Germinal center (tissue), 1 donor: ENCODE data around the gene PID1.
"Not testable (repeated sequence)": the region's sequence is repeated elsewhere in the genome, so short reads cannot be mapped to it uniquely, and the experiment has no call there.

Experiments
- DNase-seq: peaks from one replicate; pipeline ENCODE4 v3.0.0; 2012; ENCODE audit warnings: mixed read lengths, low spot score

Gene PID1

DNA sequence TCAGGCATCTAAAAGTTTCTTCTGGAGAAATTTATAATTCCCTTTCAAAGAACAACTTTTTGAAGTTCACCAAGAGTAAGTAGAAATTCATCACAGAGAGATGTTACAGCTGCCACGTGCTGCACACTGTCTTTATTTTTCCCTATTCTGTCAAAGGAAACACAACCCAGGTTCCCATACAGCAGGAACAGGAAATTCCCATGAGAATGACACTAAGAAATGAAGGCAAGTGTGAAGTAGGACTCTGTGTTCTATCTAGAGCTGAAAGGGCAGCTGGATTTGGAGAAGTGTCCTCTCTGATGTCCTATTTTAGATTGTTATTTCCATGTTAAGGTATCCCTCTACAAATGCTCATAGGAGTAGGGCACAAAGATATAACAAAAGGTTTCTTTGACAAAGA is 58.8 kb downstream of the PID1 start:
- no peak for DNase-seq

DNA sequence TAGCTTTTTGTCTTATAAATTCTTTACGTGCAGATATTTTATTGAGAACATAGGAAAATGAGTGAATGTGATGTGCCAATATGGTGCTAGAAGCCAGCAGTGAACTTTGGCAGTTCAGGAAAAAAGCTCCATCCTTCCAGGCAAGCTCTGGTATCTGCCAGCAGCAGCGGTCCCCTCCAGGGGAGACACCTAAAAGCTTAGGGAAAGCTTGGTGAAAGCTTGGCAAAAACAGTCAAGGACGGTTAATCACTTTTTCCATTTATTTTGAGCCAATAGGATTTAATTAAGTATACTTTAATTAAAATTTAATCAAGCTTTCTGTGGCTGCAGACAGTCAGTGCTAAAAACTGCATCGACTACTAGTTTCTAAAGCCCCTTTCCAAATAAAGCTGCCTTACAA is 60.4 kb downstream of the PID1 start:
- no peak for DNase-seq

DNA sequence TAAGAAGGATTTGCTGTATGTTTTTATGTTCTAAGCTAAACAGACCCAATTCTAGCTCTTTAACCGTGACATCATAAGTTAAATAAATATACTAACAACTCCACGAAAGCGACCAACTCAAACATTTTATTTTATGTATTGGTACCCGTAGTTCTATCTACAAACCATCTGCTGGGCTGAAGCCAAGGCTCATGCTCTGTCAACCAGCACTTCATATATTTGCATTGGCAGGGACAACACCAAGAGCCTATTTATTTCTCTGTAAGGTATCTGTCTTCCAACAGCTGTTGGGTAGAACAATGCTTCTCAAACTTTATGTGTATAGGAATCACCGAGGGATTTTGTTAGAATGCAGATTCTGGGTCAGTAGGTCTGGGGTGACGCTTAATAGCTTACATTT is 64.5 kb downstream of the PID1 start:
- DNase-seq: no peak

DNA sequence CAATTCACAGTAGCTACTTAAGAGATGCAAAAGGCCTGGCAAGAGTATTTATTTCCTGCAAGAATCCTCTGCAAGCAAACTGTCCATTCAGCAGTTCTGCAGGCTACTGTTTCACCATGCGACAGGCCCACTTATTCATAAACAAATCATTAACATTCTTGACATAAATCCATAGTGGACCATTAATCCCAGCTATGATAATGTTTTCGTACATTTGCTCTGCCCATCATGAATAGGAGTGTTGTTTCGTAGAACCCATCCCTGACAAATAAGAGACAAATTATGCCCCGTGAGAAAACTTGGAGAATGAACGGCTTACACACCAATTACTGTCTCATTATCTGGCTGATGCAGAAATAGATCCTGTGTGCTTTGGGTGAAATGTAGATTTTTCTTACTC is 65.4 kb downstream of the PID1 start:
- DNase-seq: no peak

DNA sequence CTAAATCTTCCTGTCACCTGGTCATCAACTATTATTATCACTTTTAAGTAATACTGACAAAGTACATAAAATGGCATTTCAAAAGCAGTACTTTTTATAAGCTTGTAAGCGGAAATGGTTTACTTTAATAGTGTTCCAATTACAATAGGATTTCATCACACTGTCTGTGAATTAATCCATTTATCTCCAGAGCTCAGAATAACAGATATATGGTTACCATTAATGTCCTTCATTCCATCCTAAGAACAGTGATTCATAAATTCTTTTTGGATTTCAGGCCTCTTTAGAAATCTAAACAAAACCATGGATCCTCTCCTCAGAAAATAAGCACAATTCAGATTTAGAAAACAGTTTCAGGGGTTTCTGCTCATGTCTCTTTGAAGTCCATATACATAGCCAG is 68.4 kb downstream of the PID1 start:
- no peak for DNase-seq

DNA sequence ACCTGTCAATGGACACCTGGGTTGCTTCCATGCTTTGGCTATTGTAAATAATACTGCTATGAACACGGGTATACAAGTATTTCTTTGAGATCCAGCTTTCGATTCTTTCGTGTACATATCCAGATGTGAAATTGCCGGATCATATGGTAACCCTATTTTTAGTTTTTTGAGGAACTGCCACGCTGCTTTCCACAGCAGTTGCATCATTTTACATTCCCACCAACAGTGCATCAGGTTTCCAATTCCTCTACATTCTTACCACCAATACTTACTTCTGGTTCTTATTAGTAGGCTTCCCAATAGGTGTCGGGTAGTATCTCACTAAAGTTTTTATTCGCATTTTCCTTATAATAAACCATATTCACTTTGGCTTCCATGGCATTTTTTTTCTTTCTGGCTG is 69.6 kb downstream of the PID1 start:
- DNase-seq: no peak

DNA sequence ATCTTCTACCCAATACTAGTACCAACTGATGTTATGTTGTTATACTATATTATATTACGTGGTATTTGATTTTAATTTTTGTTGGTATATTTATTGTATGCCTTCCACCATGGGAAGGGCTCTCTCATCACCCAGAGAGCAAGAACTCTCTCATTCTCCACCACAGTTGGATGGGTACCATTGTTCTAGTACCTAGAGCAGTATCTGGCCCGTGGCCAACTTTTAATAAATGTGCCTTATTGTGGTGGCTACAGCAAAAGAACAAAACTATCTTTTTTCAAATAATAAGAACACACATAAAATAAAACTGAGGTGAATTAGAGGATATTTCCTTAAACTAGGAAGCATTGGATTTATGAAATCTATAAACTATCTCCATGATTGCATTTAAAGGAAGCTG is 71.8 kb downstream of the PID1 start:
- no peak for DNase-seq

DNA sequence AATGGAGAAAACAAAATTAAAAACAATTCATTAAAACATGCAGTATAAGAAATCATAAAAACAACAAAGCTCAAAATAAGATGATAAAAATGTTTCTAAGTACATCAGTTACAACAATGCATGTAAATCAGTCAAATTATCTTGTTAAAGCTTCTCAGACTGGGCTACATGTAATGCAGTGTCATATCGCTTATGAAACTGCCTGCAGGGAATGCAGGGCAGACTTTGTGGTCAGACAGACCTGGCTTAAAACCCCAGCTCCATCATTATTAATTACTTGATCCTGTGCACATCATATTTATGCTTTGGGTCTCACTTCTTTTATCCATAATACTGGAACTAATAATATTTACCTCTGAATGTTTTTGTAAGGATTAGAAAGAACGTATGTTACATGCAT is 74.6 kb downstream of the PID1 start:
- DNase-seq: no peak

DNA sequence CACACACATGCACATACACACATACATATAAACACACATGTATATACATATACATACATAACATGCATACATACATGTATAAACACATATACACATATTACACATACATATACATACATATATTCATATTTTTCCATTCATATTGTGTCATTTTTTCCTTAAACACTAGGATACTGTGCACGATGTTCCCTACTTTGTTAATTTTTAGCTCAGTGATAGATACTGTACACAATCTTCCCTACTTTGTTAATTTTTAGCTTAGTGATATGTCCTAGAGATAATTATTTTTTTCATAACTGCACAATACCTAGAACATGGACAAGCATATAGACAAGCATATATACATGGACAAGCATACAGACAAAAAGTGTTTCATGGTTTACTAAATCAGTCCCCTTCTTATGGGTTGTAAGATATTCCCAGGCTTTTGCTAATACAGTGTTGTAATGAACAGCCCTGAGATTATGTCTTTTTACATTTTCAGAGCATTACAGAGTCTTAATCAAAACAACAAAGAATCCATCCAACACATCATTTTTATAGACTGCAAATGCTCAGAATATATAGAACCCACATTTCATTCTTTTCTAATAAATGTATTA is 75.6 kb downstream of the PID1 start:
- no peak for DNase-seq

DNA sequence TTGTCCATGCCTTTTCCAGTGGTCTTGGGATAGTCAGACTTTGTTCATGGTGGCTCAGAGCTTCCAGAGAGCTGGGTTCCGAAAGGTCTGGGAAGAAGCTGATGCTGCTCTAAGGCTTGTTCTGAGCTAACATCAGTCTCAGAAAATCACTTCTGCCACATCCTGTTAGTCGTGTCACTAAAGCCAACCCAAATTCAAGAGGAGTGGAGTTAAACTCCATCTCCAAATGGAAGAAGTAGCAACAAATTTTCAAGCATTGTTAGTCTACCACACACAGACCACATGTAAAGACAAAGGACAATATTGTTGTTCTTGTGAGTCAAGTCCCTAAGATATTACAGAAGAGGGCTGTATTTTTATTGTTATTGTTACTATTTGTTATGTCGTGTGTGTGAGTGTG is 77.8 kb downstream of the PID1 start:
- DNase-seq: no peak

DNA sequence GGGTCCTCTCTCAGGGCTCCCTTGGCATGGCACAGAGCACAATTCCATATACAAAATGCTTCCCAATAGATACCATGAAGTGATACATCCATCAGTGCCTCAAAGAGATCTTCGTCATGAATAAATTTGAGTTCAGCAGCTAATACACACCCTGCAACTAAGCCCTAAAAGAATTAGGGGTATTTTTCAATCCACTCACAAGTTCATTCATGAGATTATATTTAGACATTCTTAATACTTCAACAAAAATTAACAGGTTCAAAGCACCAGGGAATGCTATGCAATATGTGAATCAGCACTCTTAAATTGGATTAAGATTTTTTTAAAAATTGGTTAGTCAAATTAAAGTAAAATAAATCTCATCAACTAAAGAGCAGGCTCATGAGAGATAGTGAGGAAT is 79.7 kb downstream of the PID1 start:
- no peak for DNase-seq

DNA sequence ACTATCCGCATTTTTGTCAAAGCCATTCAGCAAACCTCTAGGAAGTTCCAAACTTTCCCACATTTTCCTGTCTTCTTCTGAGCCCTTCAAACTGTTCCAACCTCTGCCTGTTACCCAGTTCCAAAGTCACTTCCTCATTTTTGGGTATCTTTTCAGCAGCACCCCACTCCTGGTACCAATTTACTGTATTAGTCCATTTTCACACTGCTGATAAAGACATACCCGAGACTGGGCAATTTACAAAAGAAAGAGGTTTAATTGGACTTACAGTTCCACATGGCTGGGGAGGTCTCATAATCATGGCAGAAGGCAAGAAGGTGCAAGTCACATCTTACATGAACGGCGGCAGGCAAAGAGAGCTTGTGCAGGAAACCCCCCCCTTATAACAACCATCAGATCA is 84.0 kb downstream of the PID1 start:
- not testable (repeated sequence) for DNase-seq

DNA sequence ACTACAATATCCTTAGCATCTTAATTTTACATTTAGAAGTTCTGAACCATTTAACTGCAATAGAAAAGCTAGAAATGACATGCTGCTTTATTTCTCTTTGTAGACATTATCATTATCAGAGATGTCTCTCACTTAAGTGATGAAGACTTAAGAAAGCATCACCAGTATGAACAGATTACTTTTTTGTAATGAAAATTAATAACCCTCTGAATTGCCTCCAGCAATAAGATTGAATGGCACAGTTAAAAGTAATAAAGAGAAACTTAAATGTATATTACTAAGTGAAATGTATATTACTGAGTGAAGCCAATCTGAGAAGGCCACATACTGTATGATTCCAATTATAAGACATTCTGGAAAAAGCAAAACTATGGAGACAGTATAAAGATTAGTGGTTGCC is 89.4 kb downstream of the PID1 start:
- no peak for DNase-seq

DNA sequence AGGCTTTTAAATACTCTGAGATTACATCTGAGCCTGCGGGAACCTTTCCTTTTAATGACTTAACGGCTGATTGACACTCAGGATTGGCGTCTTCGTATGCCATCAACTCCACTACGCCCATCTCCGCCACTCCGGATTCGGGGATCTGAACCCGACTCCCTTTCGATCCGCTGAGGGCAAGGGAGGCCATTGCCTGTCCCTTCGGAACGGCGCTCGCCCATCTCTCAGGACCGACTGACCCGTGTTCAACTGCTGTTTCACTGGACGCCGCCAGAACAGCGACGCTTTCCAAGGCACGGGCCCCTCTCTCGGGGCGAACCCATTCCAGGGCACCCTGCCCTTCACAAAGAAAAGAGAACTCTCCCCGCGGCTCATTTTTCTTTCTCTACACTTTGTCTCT is 90.4 kb downstream of the PID1 start:
- no peak for DNase-seq

DNA sequence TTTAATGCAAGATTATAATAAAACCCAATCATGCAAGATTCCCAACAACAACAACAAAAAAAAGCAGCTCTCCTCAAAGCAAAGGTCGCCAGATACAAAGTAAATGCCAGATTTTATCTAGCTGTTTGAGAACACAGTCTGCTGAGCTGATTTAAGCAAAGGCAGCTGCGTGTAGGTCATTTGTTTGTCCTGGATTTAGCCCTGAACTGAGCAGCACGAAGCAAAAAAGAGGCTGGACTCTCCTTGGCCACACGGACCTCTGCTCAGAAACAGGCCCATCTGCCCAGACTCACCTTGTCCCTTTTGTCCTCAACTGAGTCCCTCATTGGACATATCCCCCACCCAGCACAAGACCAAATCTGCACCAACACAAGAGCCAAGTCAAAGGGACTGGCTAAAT is 91.5 kb downstream of the PID1 start:
- no peak for DNase-seq

DNA sequence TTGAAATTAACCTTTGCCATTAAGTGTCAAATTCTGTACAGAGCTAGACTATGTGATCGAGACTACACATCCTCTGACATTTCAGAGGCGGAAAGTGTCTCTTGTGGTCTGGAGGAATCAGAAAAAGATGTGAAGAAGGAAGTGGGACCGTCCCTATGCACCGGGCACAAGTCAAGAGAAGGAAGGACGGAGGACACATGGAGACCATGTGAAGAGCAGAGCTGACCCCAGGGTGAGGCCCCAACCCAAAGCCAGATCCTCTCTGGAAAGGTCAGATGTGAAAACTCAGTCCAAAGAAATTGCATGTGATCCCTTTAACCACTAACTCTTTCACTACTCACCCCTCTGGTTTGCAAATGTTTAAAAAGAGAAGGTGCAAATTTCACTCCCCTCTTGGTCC is 92.4 kb downstream of the PID1 start:
- DNase-seq: no peak

DNA sequence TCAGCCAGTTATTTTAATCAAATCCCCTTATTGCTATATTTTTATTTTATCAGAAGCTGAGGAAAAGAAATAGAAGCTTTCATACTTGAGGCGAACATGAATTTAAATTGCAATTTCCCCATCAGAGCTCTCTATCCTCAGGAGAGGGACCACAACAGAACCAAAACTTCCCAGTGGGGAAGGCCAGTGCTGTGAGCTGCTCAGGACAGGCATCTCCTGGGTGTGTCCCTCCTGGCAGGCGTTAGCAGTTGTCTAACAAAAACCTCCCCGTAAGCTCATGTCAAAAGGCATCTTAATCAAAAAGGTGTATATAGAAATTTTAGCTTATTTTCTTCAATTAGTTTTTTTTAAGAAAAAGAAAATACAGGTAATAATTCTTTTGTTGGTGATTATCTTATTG is 93.0 kb downstream of the PID1 start:
- DNase-seq: no peak

DNA sequence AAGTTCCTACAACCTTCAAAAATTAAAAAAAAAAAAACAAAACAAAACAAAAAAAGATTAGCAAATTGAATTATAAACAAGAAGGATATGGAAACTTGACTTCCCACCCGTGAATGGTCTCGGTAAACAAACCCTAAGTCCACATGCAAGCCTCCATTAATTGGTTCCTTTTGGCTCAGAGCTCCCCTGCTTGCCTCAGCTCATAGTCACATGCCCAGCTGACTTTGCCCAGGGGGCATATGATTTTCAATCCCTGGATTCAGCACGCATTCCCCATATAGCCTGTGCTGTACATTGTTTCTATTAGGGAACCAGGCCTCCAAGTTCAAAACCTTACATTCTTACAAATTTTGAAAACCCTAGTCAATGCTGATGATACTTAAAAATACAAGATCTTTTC is 95.0 kb downstream of the PID1 start:
- no peak for DNase-seq

DNA sequence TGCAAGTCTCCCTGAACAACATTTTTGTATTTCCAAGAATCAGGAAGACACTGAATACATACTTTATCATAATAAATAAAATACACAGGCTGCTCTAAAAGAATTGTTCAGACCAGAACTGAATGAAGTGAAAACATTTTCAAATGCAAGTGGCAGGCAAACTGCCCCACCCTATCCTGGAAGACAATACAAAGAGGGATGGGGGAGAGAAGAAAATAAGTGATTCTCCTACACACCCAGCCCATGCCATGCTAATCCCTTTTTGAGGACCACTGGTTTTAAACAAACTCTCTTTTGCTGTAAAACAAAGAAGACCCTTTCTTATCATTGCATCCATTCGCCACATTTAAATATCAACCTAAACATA is 95.6 kb downstream of the PID1 start:
- no peak for DNase-seq

DNA sequence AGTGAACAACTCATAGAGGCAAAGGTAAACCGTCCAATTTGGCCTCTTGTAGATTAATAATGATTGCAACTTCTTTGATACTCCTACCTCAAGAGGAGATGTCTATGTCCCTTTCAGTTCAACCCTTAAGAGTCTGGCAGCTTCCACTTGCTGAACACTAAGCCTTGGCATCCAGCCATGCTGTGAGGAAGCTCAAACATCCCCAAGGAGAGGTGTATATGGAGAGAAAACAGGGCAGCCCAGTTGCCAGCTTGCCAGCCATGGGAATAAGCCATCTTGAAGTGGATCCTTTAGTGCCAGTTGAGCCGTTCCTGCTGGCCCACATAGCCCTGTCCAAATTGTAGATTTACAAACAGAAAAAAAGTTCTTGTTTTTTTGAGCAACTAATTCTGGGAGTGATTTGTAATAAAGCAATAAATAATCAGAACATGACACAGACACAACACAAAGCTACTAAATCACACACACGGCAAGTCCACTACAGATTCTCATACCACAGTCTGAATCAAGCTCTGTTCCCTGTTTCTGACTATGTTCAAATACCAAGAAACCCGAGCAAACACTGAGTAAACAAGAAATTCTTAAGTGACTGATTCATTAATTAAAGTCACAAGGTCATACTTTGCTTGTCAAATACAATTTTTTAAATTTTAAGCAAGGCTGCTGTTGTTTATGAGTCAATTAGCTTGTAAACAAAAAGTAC is 96.1 kb downstream of the PID1 start:
- no peak for DNase-seq

DNA sequence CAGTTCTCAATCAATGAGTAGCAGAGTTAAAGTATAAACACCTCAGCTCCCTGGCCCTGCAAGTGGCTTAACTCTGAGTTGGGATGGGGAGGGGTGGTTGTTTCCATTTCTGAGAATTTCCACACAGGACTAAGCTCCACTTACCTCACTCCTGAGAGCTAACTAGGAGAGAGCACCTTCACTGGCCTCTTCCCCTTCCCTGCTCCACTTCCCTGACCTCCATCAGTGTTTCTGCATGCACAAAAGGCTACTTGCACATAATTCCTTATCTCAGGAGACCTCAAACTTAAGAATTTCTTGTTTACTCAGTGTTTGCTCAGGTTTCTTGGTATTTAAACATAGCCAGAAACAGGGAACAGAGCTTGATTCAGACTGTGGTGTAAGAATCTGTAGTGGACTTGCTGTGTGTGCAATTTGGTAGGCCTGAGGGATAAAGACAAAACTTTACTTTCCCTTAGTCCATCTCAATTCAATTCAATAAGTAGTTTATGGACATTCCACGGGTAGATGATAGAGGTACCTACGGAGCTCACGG is 97.2 kb downstream of the PID1 start:
- no peak for DNase-seq

DNA sequence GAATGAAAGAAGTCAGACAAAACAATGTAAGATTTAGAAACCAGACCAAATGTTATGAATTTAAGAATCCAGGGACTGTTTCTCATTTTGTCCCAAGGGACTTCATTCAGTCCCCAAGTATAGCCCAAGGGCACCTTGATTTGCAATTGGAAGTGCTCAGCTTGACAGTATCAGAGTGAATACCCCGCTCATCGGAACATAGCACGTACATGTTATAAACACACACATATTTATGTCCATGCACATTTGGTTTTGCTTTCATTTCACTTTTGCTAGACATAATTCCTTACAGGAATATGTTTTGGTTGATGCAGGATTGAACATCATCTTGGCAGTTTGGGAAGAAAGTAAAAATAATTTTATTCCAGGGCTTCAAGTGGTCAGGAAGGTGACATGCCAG is 100.2 kb downstream of the PID1 start:
- no peak for DNase-seq

DNA sequence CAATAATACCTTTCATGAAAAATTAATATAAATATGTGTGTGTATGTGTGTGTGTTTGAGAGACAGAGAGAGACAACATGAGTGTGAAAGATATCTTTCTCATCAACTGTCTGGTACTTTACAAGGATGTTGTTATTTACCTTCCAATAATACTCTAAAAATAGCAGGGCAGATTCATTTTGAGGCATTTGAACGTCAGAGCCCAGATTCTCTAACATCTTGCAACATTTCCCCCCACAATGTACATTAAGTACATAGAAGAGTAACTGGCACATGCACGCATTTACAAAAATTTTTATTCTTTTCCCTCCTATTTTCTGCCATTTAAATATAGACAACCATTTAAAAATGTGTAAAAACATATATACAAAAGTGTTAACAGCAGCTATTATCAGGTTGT is 100.9 kb downstream of the PID1 start:
- DNase-seq: no peak

DNA sequence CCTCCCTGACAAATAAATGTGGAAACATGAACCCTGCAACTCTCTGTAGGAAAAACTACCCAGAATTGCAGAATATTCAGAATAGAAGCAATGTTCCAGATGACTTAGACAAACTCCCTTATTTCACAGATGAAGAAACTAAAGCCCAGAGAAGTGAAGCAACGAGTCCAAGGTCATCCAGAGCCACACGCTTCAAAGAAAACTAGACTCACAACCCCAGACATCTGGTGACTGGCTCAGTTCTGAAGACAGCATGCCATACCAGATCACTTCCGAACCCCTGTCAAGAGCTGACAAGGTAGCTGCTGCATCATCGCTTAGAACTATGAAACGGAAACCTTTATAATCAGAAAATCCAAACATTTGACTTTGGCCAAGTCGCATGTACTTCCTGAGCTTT is 101.3 kb downstream of the PID1 start:
- no peak for DNase-seq
